GM23248 (cell line): Measurements from ENCODE around the gene TAS2R41. TPM values are rescaled to one million over a fixed set of nuclear protein-coding genes. Genes with fewer than 3 reads are reported as not detected.

Experiments
- DNase-seq: peaks from one replicate; pipeline ENCODE4 v3.0.0-alpha.2; 2015
- H2AFZ ChIP-seq: fragments of 200-600 bp; sonication (generic); 2 replicates; pipeline ENCODE4 v1.6.1; 2016; ENCODE audit warnings: antibody characterized with exemption
- H3F3A ChIP-seq: fragments of 200-600 bp; sonication (generic); 2 replicates; pipeline ENCODE4 v1.6.1; 2016; ENCODE audit warnings: mild to moderate bottlenecking, antibody characterized with exemption, mixed run types; ENCODE audit not compliant: insufficient read depth
- H3K27ac ChIP-seq: fragments of 200-600 bp; sonication (generic); 2 replicates; pipeline ENCODE4 v1.5.1; 2016; ENCODE audit warnings: mild to moderate bottlenecking
- H3K27me3 ChIP-seq: fragments of 200-600 bp; sonication (generic); replicated peaks from 2 replicates; pipeline ENCODE4 v1.6.1; 2016; ENCODE audit warnings: mild to moderate bottlenecking; ENCODE audit not compliant: insufficient read depth
- H3K36me3 ChIP-seq: fragments of 200-600 bp; sonication (generic); 2 replicates; pipeline ENCODE4 v1.6.1; 2016; ENCODE audit warnings: low read depth, mild to moderate bottlenecking
- H3K4me1 ChIP-seq: fragments of 200-600 bp; sonication (generic); 2 replicates; pipeline ENCODE4 v1.6.1; 2016; ENCODE audit warnings: mild to moderate bottlenecking; ENCODE audit not compliant: insufficient read depth
- H3K4me2 ChIP-seq: fragments of 200-600 bp; sonication (generic); one replicate; pipeline ENCODE4 v1.6.1; 2016; ENCODE audit warnings: mild to moderate bottlenecking; ENCODE audit not compliant: unreplicated experiment
- H3K4me3 ChIP-seq: fragments of 200-600 bp; sonication (generic); 2 replicates; pipeline ENCODE4 v1.5.1; 2016; ENCODE audit warnings: mild to moderate bottlenecking
- H3K79me2 ChIP-seq: fragments of 200-600 bp; sonication (generic); 2 replicates; pipeline ENCODE4 v1.6.1; 2016; ENCODE audit warnings: mild to moderate bottlenecking; ENCODE audit not compliant: insufficient read depth
- H3K9ac ChIP-seq: fragments of 200-600 bp; sonication (generic); 2 replicates; pipeline ENCODE4 v1.6.1; 2016; ENCODE audit warnings: mild to moderate bottlenecking
- H3K9me2 ChIP-seq: fragments of 200-600 bp; sonication (generic); 2 replicates; pipeline ENCODE4 v1.6.1; 2016; ENCODE audit warnings: mixed run types, mild to moderate bottlenecking, moderate library complexity; ENCODE audit not compliant: insufficient read depth
- H3K9me3 ChIP-seq: fragments of 200-600 bp; sonication (generic); one replicate; pipeline ENCODE4 v1.6.1; 2017; ENCODE audit warnings: low read depth
- H4K20me1 ChIP-seq: fragments of 200-600 bp; sonication (generic); 2 replicates; pipeline ENCODE4 v1.6.0; 2016; ENCODE audit not compliant: insufficient read depth
- EZH2 ChIP-seq: fragments of 200-600 bp; sonication (generic); IDR thresholded peaks from 2 replicates; pipeline ENCODE4 v1.6.1; 2018; ENCODE audit warnings: antibody characterized with exemption, mild to moderate bottlenecking; ENCODE audit not compliant: insufficient read depth, poor library complexity, severe bottlenecking
- EZH2phosphoT487 ChIP-seq: fragments of 200-600 bp; sonication (generic); IDR thresholded peaks from 2 replicates; pipeline ENCODE4 v1.6.1; 2018; ENCODE audit warnings: antibody characterized with exemption, moderate library complexity, mild to moderate bottlenecking, low read depth; ENCODE audit not compliant: insufficient read depth
- WGBS, 2 experiments: methylation state at CpG; one replicate each; pipeline ENCODE4 v1.1.6; 2015 to 2017; ENCODE audit warnings: low lambda C conversion rate in 2 of 2, low coverage in 1 of 2; ENCODE audit errors: missing lambda C conversion rate in 2 of 2; 5-methylcytosine and 5-hydroxymethylcytosine counted together
- in situ Hi-C: fragments of 300-500 bp; cut with MboI; formaldehyde crosslinking; loops from 2 replicates; pipeline ENCODE4 v1.15.0; 2020
- polyA plus RNA-seq: library from polyadenylated mRNA; unstranded; fragments of >200 nt; fragmentation: Nextera tagmentation; extraction: Ambion mirVana; gene quantifications from 2 replicates; pipeline ENCODE4 v1.2.1, GENCODE V29; 2016
- total RNA-seq: library from RNA; depleted of rRNA; stranded (reverse); fragments of >200 nt; shearing (Covaris generic); gene quantifications from 2 replicates; pipeline ENCODE4 v1.2.3, GENCODE V29; 2014

Gene TAS2R41
- total and polyA plus RNA-seq, 2 experiments from 2014 or later = not detected

GRCh38 chr7:143503261-143503660 is 25.6 kb downstream of the TAS2R41 start:
- Histone ChIP-seq H3K27ac (no peak overlapping the region), H3F3A (no peaks in the 10 kb centered on the region; the same call in 1 of the 2 replicates), H3K9me2 (no peaks in the 10 kb centered on the region), H3K9me3 (no peaks in the 10 kb centered on the region), H3K4me3 (no peak overlapping the region), H3K27me3 (no peaks in the 10 kb centered on the region), H2AFZ (no peak overlapping the region), H3K79me2 (no peaks in the 10 kb centered on the region), H3K4me1 (peaks cover 5% of the 10 kb centered on the region; the same call in 1 of the 2 replicates), H4K20me1 (no peaks in the 10 kb centered on the region), H3K36me3 (no peaks in the 10 kb centered on the region), H3K4me2 (no peak overlapping the region), H3K9ac (no peak overlapping the region)
- no peak for DNase-seq
- 94 to 100% methylated on average over 2 of the region's 2 CpGs for WGBS, 2 experiments
- in situ Hi-C loops = no loop called here
- TF ChIP-seq EZH2 (no peak), EZH2phosphoT487 (no peak)

- Histone ChIP-seq H4K20me1 (no peaks in the 10 kb centered on the region), H3K79me2 (no peaks in the 10 kb centered on the region), H3K27ac (no peak overlapping the region), H2AFZ (no peak overlapping the region), H3K9ac (no peak overlapping the region), H3K4me2 (no peak overlapping the region), H3K4me1 (peaks cover 1% of the 10 kb centered on the region; the same call in 1 of the 2 replicates), H3F3A (no peaks in the 10 kb centered on the region), H3K9me3 (no peaks in the 10 kb centered on the region), H3K4me3 (no peak overlapping the region), H3K9me2 (no peaks in the 10 kb centered on the region), H3K36me3 (no peaks in the 10 kb centered on the region), H3K27me3 (no peaks in the 10 kb centered on the region)
- no peak for DNase-seq
- no peak for TF ChIP-seq EZH2phosphoT487
- no peak for TF ChIP-seq EZH2
- 76 to 84% methylated on average over 5 of the region's 5 CpGs for WGBS, 2 experiments
- in situ Hi-C loops = no loop called here
These were observed 26.7 kb downstream of the TAS2R41 start for GRCh38 chr7:143504215-143504936.

- no peak for TF ChIP-seq EZH2
- TF ChIP-seq EZH2phosphoT487 = no peak
- H3K9me3 ChIP-seq = no peaks in the 10 kb centered on the region
- no peaks in the 10 kb centered on the region for H3F3A ChIP-seq
- no peaks in the 10 kb centered on the region for H3K36me3 ChIP-seq
- H4K20me1 ChIP-seq = no peaks in the 10 kb centered on the region
- in situ Hi-C loops = no loop called here
- no peaks in the 10 kb centered on the region for H3K27me3 ChIP-seq
- no peak overlapping the region for H2AFZ ChIP-seq
- no peak overlapping the region for H3K4me2 ChIP-seq
- peak; percentile 36 for DNase-seq
- no peak overlapping the region for H3K27ac ChIP-seq
- H3K4me1 ChIP-seq = no peaks in the 10 kb centered on the region
- no peak overlapping the region for H3K4me3 ChIP-seq
- no peak overlapping the region for H3K9ac ChIP-seq
- no peaks in the 10 kb centered on the region for H3K9me2 ChIP-seq
- H3K79me2 ChIP-seq = no peaks in the 10 kb centered on the region
These were observed 27.2 kb downstream of the TAS2R41 start for GRCh38 chr7:143504937-143505297.

DNA sequence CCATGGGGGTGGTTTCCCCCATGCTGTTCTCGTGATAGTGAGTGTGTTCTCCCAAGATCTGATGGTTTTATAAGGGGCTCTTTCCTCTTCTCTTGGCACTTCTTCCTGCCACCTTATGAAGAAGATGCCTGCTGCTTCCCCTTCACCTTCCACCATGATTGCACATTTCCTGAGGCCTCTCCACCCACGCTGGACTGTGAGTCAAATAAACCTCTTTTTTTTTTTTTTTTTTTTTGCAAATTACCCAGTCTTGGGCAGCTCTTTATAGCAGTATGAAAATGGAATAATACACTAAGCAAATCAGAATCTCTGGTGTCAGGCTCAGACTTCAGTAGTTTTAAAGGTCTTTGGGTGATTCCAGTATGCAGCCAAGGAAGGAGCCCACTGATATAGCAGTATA is 28.2 kb downstream of the TAS2R41 start:
- Histone ChIP-seq H3F3A (no peaks in the 10 kb centered on the region), H3K4me3 (no peak overlapping the region), H3K9ac (no peak overlapping the region), H2AFZ (no peak overlapping the region), H3K27me3 (no peaks in the 10 kb centered on the region), H3K9me3 (no peaks in the 10 kb centered on the region), H3K4me2 (no peak overlapping the region), H4K20me1 (no peaks in the 10 kb centered on the region), H3K36me3 (no peaks in the 10 kb centered on the region), H3K9me2 (no peaks in the 10 kb centered on the region), H3K79me2 (no peaks in the 10 kb centered on the region), H3K4me1 (no peaks in the 10 kb centered on the region), H3K27ac (no peak overlapping the region)
- 64% methylated on average over 2 of the region's 2 CpGs for WGBS, 2 experiments
- peak; percentile 33 for DNase-seq
- in situ Hi-C loops = no loop called here
- no peak for TF ChIP-seq EZH2
- TF ChIP-seq EZH2phosphoT487 = no peak
